Trophoblast cell (in vitro differentiated cells and primary cell): Measurements from ENCODE around the gene METRN.

Experiments
- DNase-seq, 2 donors: peaks; one replicate each; pipeline ENCODE4 v3.0.0-alpha.2; 2016
- H2AFZ ChIP-seq: 2 replicates; pipeline ENCODE4 v1.6.1; 2013; ENCODE audit warnings: low read length, moderate library complexity, mild to moderate bottlenecking; ENCODE audit not compliant: insufficient read depth, poor library complexity
- H2AK5ac ChIP-seq: 2 replicates; pipeline ENCODE4 v1.6.1; 2013; ENCODE audit warnings: mild to moderate bottlenecking, low read length
- H2BK120ac ChIP-seq: 2 replicates; pipeline ENCODE4 v1.6.1; 2013; ENCODE audit warnings: low read length, mild to moderate bottlenecking, moderate library complexity; ENCODE audit not compliant: insufficient read depth, poor library complexity
- H2BK12ac ChIP-seq: 2 replicates; pipeline ENCODE4 v1.6.1; 2013; ENCODE audit warnings: mild to moderate bottlenecking, low read length, moderate library complexity
- H2BK5ac ChIP-seq: 2 replicates; pipeline ENCODE4 v1.6.1; 2013; ENCODE audit warnings: low read length, low read depth, moderate library complexity, mild to moderate bottlenecking; ENCODE audit not compliant: poor library complexity
- H3K14ac ChIP-seq: 2 replicates; pipeline ENCODE4 v1.6.1; 2013; ENCODE audit warnings: mild to moderate bottlenecking, low read length
- H3K18ac ChIP-seq: 2 replicates; pipeline ENCODE4 v1.6.1; 2013; ENCODE audit warnings: mild to moderate bottlenecking, low read length
- H3K23ac ChIP-seq: 2 replicates; pipeline ENCODE4 v1.6.1; 2013; ENCODE audit warnings: low read length
- H3K27ac ChIP-seq: 2 replicates; pipeline ENCODE4 v1.5.1; 2013; ENCODE audit warnings: low read depth, mild to moderate bottlenecking, inconsistent platforms, low read length, moderate library complexity
- H3K27me3 ChIP-seq: 2 replicates; pipeline ENCODE4 v1.6.1; 2013; ENCODE audit warnings: inconsistent platforms, mild to moderate bottlenecking, low read length, moderate library complexity; ENCODE audit not compliant: insufficient read depth
- H3K36me3 ChIP-seq, 2 experiments: 1 replicate in 1 of 2; 2 replicates in 1 of 2; pipeline ENCODE4 v1.6.1; 2013; ENCODE audit warnings: low read length in 2 of 2, mild to moderate bottlenecking in 2 of 2, moderate library complexity in 1 of 2; ENCODE audit not compliant: insufficient read depth in 2 of 2, control insufficient read depth in 1 of 2
- H3K4ac ChIP-seq: 2 replicates; pipeline ENCODE4 v1.6.1; 2013; ENCODE audit warnings: low read depth, mild to moderate bottlenecking, low read length, moderate library complexity
- H3K4me1 ChIP-seq, 2 experiments: 1 replicate in 1 of 2; 2 replicates in 1 of 2; pipeline ENCODE4 v1.6.1; 2013; ENCODE audit warnings: low read length in 2 of 2, mild to moderate bottlenecking in 2 of 2, moderate library complexity in 1 of 2; ENCODE audit not compliant: insufficient read depth in 2 of 2, control insufficient read depth in 1 of 2
- H3K4me2 ChIP-seq: 2 replicates; pipeline ENCODE4 v1.6.1; 2013; ENCODE audit warnings: inconsistent platforms, mild to moderate bottlenecking, low read length, moderate library complexity
- H3K4me3 ChIP-seq: 2 replicates; pipeline ENCODE4 v1.5.1; 2013; ENCODE audit warnings: mild to moderate bottlenecking, low read depth, low read length, inconsistent platforms
- H3K79me1 ChIP-seq: one replicate; pipeline ENCODE4 v1.6.1; 2013; ENCODE audit warnings: low read length
- H3K79me2 ChIP-seq: 2 replicates; pipeline ENCODE4 v1.6.1; 2013; ENCODE audit warnings: low read length, mild to moderate bottlenecking; ENCODE audit not compliant: control insufficient read depth, insufficient read depth, poor library complexity
- H3K9ac ChIP-seq: 2 replicates; pipeline ENCODE4 v1.6.1; 2013; ENCODE audit warnings: mild to moderate bottlenecking, low read length
- H3K9me3 ChIP-seq: 2 replicates; pipeline ENCODE4 v1.6.1; 2013; ENCODE audit warnings: low read depth, mild to moderate bottlenecking, control low read depth, inconsistent platforms, low read length; ENCODE audit not compliant: insufficient read depth
- H4K12ac ChIP-seq: 2 replicates; pipeline ENCODE4 v1.6.1; 2013; ENCODE audit warnings: low read depth, mild to moderate bottlenecking, low read length, moderate library complexity
- H4K8ac ChIP-seq: 2 replicates; pipeline ENCODE4 v1.6.1; 2013; ENCODE audit warnings: low read depth, mild to moderate bottlenecking, low read length, moderate library complexity
- H4K91ac ChIP-seq: one replicate; pipeline ENCODE4 v1.6.1; 2013; ENCODE audit warnings: low read depth, mild to moderate bottlenecking, low read length, moderate library complexity
- WGBS: extraction: QIAGEN DNeasy Blood & Tissue Kit; methylation state at CpG from one replicate; pipeline ENCODE4 v1.1.7; 2013; ENCODE audit warnings: missing lambda C conversion rate; ENCODE audit not compliant: insufficient read length, insufficient coverage; ENCODE audit errors: extremely low coverage; 5-methylcytosine and 5-hydroxymethylcytosine counted together

METRN gene

DNA sequence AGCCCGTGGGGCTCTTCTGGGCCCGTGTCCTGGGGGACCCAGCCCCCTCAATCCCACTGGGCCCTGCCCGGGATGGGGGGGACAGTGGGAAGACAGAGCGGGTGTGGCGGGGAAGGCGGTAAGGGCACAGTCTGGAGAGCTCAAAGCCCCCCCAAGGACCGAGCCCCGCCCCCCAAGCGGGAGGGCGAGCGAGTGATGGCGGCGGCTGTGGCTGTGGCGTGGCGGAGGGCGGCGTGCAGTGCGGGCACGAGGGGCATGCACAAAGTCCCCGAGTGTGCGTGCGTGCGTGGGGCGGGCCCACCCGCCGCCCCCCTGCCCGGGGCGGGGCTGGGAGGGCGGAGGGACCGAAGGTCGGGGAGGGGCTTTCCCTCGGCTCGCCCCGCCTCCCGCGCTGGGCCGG, 21.2 kb upstream of the METRN start:
- no peak for DNase-seq
- H4K91ac ChIP-seq: no peak overlapping the region
- H3K4me3 ChIP-seq: no peak overlapping the region
- peaks cover 4% of the 10 kb centered on the region for H3K79me2 ChIP-seq
- no peak overlapping the region for H2BK12ac ChIP-seq
- no peak overlapping the region for H4K8ac ChIP-seq
- H2AK5ac ChIP-seq: no peak overlapping the region
- H3K23ac ChIP-seq: no peak overlapping the region
- peaks cover 11 to 21% of the 10 kb centered on the region in 2 experiments for H3K4me1 ChIP-seq
- H2BK120ac ChIP-seq: no peak overlapping the region
- peaks cover 33% of the 10 kb centered on the region for H3K27me3 ChIP-seq
- H3K79me1 ChIP-seq: peaks cover 5% of the 10 kb centered on the region
- H2AFZ ChIP-seq: no peak overlapping the region
- H3K4ac ChIP-seq: no peak overlapping the region
- no peak overlapping the region for H4K12ac ChIP-seq
- no peak overlapping the region for H3K27ac ChIP-seq
- H3K18ac ChIP-seq: no peak overlapping the region
- H3K36me3 ChIP-seq: no peaks in the 10 kb centered on the region
- H3K14ac ChIP-seq: no peak overlapping the region
- WGBS: no CpG with 5 or more reads among the region's 37 CpGs
- H3K4me2 ChIP-seq: no peak overlapping the region
- peaks cover 14% of the 10 kb centered on the region for H3K9me3 ChIP-seq
- no peak overlapping the region for H2BK5ac ChIP-seq
- no peak overlapping the region for H3K9ac ChIP-seq

- no peak overlapping the region for H2AFZ ChIP-seq
- peaks cover 4% of the 10 kb centered on the region for H3K79me2 ChIP-seq
- peak; percentile 90 to 94 for DNase-seq
- no peak overlapping the region for H2BK5ac ChIP-seq
- no peak overlapping the region for H4K8ac ChIP-seq
- no peak overlapping the region for H3K9ac ChIP-seq
- no peak overlapping the region for H2AK5ac ChIP-seq
- peaks cover 5% of the 10 kb centered on the region for H3K79me1 ChIP-seq
- no peak overlapping the region for H3K4me3 ChIP-seq
- peaks cover 33% of the 10 kb centered on the region for H3K27me3 ChIP-seq
- peaks cover 14% of the 10 kb centered on the region for H3K9me3 ChIP-seq
- H3K4ac ChIP-seq: no peak overlapping the region
- H4K91ac ChIP-seq: no peak overlapping the region
- no CpG with 5 or more reads among the region's 64 CpGs for WGBS
- peaks cover 11 to 17% of the 10 kb centered on the region in 2 experiments for H3K4me1 ChIP-seq
- no peak overlapping the region for H3K27ac ChIP-seq
- H2BK120ac ChIP-seq: no peak overlapping the region
- H4K12ac ChIP-seq: no peak overlapping the region
- no peak overlapping the region for H3K23ac ChIP-seq
- H3K36me3 ChIP-seq: no peaks in the 10 kb centered on the region
- no peak overlapping the region for H3K14ac ChIP-seq
- no peak overlapping the region for H3K18ac ChIP-seq
- H2BK12ac ChIP-seq: no peak overlapping the region
- no peak overlapping the region for H3K4me2 ChIP-seq
Observed at GRCh38 chr16:694187-694862, 20.6 kb upstream of the METRN start.

- no peak for DNase-seq
- WGBS: no CpG with 5 or more reads among the region's 37 CpGs
- Histone ChIP-seq H3K23ac (no peak overlapping the region), H2BK5ac (no peak overlapping the region), H3K4me1 (peaks cover 5 to 12% of the 10 kb centered on the region in 2 experiments), H2BK120ac (no peak overlapping the region), H3K4me2 (no peak overlapping the region), H4K8ac (no peak overlapping the region), H3K14ac (no peak overlapping the region), H3K9ac (no peak overlapping the region), H3K18ac (no peak overlapping the region), H3K9me3 (peaks cover 14% of the 10 kb centered on the region), H4K12ac (no peak overlapping the region), H3K4me3 (peak overlapping the region; percentile 25), H3K27me3 (peaks cover 33% of the 10 kb centered on the region), H3K4ac (no peak overlapping the region), H3K36me3 (no peaks in the 10 kb centered on the region), H3K79me2 (peaks cover 2% of the 10 kb centered on the region), H2AFZ (no peak overlapping the region), H2BK12ac (no peak overlapping the region), H3K27ac (no peak overlapping the region), H3K79me1 (peaks cover 3% of the 10 kb centered on the region), H2AK5ac (no peak overlapping the region), H4K91ac (no peak overlapping the region)
Observed at GRCh38 chr16:694863-695354, 20.0 kb upstream of the METRN start.

- no peak overlapping the region for H3K27ac ChIP-seq
- no peak overlapping the region for H3K23ac ChIP-seq
- H3K4me2 ChIP-seq: no peak overlapping the region
- H3K79me1 ChIP-seq: no peaks in the 10 kb centered on the region
- H3K14ac ChIP-seq: no peak overlapping the region
- no peak overlapping the region for H2BK5ac ChIP-seq
- H4K12ac ChIP-seq: no peak overlapping the region
- H3K36me3 ChIP-seq: no peaks in the 10 kb centered on the region
- H2BK120ac ChIP-seq: no peak overlapping the region
- no peak overlapping the region for H4K8ac ChIP-seq
- no peak overlapping the region for H4K91ac ChIP-seq
- H3K4me1 ChIP-seq: peaks cover 5 to 12% of the 10 kb centered on the region in 2 experiments
- peak overlapping the region; percentile 55 for H3K4me3 ChIP-seq
- WGBS: no CpG with 5 or more reads among the region's 71 CpGs
- H3K9me3 ChIP-seq: peaks cover 14% of the 10 kb centered on the region
- H3K9ac ChIP-seq: no peak overlapping the region
- no peak overlapping the region for H3K18ac ChIP-seq
- peaks cover 37% of the 10 kb centered on the region for H3K27me3 ChIP-seq
- H2AK5ac ChIP-seq: no peak overlapping the region
- DNase-seq: peak; percentile 44 to 57
- no peak overlapping the region for H2AFZ ChIP-seq
- no peaks in the 10 kb centered on the region for H3K79me2 ChIP-seq
- no peak overlapping the region for H2BK12ac ChIP-seq
- H3K4ac ChIP-seq: no peak overlapping the region
Observed at GRCh38 chr16:695355-696089, 19.4 kb upstream of the METRN start.
